GM08714 (cell line): ENCODE data around the gene TEF.

Source experiments
- H3K4me3 ChIP-seq: fragments of 200-500 bp; sonication (Bioruptor generic); 2 replicates; pipeline ENCODE4 v1.5.1; 2014; ENCODE audit warnings: mild to moderate bottlenecking, low read length, inconsistent platforms
- ZNF274 ChIP-seq: IDR thresholded peaks from 2 replicates; pipeline ENCODE4 v1.6.1; 2012; ENCODE audit warnings: mild to moderate bottlenecking, low read depth, low read length

Gene TEF

GRCh38 chr22:41347066-41347859 lies 34.5 kb upstream of the TEF start:
- no peak overlapping the region for H3K4me3 ChIP-seq
- TF ChIP-seq ZNF274: no peak

GRCh38 chr22:41348964-41349484 lies 32.7 kb upstream of the TEF start:
- no peak for TF ChIP-seq ZNF274

GRCh38 chr22:41350087-41350486 lies 31.7 kb upstream of the TEF start:
- H3K4me3 ChIP-seq: no peak overlapping the region
- no peak for TF ChIP-seq ZNF274

More at GRCh38 chr22:41348964-41349484, 32.7 kb upstream of the TEF start:
- no peak overlapping the region for H3K4me3 ChIP-seq

- no peak overlapping the region for H3K4me3 ChIP-seq
- no peak for TF ChIP-seq ZNF274
Measured at GRCh38 chr22:41351011-41351410, 30.7 kb upstream of the TEF start.

GRCh38 chr22:41352058-41352457 lies 29.7 kb upstream of the TEF start:
- no peak for TF ChIP-seq ZNF274
- H3K4me3 ChIP-seq: no peak overlapping the region

- no peak for TF ChIP-seq ZNF274
Measured at GRCh38 chr22:41353862-41354575, 27.7 kb upstream of the TEF start.

GRCh38 chr22:41354979-41355378 lies 26.8 kb upstream of the TEF start:
- no peak for TF ChIP-seq ZNF274

More at GRCh38 chr22:41353862-41354575, 27.7 kb upstream of the TEF start:
- H3K4me3 ChIP-seq: no peak overlapping the region

GRCh38 chr22:41355895-41356294 lies 25.8 kb upstream of the TEF start:
- no peak for TF ChIP-seq ZNF274
- no peak overlapping the region for H3K4me3 ChIP-seq

More at GRCh38 chr22:41354979-41355378, 26.8 kb upstream of the TEF start:
- no peak overlapping the region for H3K4me3 ChIP-seq

- TF ChIP-seq ZNF274: no peak
- no peak overlapping the region for H3K4me3 ChIP-seq
Measured at GRCh38 chr22:41356430-41357028, 25.2 kb upstream of the TEF start.

- H3K4me3 ChIP-seq: no peak overlapping the region
- TF ChIP-seq ZNF274: no peak
Measured at GRCh38 chr22:41357191-41357590, 24.6 kb upstream of the TEF start.

GRCh38 chr22:41358927-41359326 lies 22.8 kb upstream of the TEF start:
- no peak overlapping the region for H3K4me3 ChIP-seq
- TF ChIP-seq ZNF274: no peak

GRCh38 chr22:41359376-41359775 lies 22.4 kb upstream of the TEF start:
- no peak for TF ChIP-seq ZNF274
- no peak overlapping the region for H3K4me3 ChIP-seq

- TF ChIP-seq ZNF274: no peak
- no peak overlapping the region for H3K4me3 ChIP-seq
Measured at GRCh38 chr22:41360126-41360525, 21.6 kb upstream of the TEF start.

- no peak overlapping the region for H3K4me3 ChIP-seq
- TF ChIP-seq ZNF274: no peak
Measured at GRCh38 chr22:41361716-41362310, 19.9 kb upstream of the TEF start.
